Hematopoietic multipotent progenitor cell treated with erythropoietin and hydrocortisone succinate and interleukin-3 and kit ligand, for 4 days (in vitro differentiated cells): ENCODE measurements around the gene ELP6.

Experiments used
- DNase-seq: peaks from one replicate; pipeline ENCODE4 v3.0.0-alpha.2; 2015

ELP6 gene, protein sequence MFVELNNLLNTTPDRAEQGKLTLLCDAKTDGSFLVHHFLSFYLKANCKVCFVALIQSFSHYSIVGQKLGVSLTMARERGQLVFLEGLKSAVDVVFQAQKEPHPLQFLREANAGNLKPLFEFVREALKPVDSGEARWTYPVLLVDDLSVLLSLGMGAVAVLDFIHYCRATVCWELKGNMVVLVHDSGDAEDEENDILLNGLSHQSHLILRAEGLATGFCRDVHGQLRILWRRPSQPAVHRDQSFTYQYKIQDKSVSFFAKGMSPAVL

GRCh38 chr3:47513125-47513929, at the start of gene ELP6:
ELP6 (minus strand) TSS chr3:47513712; CDS start chr3:47513590, 122 bp downstream.
- DNase-seq: peak; percentile 99

DNA sequence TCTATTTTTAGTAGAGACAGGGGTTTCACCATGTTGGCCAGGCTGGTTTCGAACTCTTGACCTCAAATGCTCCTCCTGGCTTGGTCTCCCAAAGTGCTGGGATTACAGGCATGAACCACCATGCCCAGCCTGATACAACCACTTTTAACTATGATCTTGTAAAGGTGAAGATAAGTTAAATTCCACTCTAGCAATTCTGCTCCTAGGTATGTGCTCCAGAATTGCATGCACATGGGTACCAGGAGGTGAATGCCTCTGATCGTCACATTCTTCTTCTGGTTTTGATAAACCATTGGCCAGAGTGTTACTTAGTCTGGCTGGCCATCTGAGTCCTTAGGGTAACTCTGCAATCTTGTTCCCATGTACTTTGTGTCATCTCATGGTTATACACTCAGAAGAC, 42.8 kb upstream of the ELP6 start:
- no peak for DNase-seq

DNA sequence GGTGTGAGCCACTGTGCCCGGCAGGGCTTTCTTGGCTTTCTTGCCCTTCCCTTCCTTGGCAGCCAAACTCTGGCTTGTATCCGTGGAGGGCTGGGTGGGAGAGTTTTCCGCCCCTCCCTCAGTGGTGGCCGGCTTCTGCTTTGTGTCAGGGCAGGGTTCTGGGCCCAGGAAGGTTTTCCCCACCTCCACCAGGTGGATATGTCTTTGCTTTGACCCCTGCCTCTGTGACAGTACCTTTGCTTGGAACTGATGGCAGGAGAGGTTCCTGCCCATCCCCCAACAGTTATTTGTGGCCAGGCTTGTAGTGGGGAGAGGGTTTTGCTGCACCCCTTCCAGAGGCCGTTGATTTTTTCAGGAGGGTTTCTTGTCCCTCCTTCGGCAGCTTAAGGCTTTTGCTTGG, 40.8 kb upstream of the ELP6 start:
- DNase-seq: no peak

DNA sequence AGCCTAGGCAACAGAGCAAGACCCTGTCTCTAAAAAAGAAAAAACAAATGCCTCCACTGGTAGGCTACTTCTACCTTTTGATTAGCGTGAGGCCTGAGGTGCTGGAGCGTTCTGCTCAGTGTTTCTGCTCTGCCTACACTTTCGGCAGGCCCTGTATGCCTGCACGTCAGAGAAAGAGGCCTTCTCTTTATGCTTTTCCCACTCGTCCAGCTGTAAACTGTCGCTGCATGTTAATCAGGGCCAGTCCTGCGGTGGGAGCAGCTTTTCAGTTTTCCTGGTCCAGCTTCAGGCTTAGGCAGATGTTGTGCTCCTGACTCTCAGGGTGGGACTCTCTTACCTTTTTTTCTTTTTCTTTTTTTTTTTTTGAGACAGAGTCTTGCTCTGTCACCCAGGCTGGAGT, 39.9 kb upstream of the ELP6 start:
- no peak for DNase-seq

DNA sequence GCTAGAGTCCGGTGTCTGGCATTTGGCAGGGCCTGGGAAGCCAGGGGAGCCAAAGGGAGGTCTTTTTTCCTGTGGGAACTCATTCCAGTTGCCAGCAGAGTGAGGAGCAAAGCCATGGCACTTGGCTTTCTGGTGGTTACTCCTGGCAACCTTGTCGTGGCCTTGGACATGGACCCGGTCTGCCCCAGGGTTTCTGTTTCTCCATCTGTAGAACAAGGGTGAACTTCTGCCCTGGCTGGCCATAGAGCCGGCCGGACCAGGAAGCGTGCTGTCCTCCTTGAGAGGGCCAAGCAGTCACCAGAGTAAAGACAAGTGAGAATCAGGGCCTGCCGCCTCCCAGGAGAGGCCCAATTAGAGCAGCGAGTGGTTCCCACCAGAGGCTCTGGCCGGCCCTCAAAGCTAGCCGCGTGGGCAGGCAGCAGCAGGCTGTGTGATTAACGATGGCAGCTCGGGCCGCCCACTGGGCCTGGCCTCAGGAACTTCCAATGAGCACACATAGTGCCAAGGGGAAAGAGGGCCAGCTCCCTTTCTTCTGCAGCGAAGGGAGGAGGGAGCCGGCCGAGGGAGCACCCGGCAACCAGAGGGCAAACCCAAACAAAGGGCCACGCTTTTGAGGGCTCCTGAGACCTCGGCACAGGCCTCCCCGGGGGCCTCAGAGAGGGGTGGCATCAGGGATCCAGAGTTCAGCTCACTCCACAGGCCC, 29.1 kb upstream of the ELP6 start:
- no peak for DNase-seq

- DNase-seq: no peak
Observed at GRCh38 chr3:47541583-47542108, 28.1 kb upstream of the ELP6 start.

DNA sequence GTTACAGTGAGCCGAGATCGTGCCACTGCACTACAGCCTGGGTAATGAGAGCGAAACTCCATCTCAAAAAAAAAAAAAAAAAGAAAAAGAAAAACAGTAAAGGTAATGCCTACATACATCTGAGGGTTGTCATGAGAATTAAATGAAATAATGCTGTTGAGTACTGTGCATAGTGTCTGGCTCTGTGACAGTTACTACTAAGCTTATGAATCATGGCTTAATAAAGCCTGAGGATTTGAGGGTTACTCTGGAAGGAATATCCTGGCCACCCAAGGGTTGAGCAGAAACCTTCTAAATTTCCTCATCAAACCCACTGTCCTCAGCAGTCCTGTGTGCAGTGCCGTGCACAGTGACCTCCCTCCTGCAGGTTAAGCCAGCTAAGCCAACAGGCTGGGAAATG, 26.8 kb upstream of the ELP6 start:
- DNase-seq: no peak

- no peak for DNase-seq
Observed at GRCh38 chr3:47536967-47537366, 23.5 kb upstream of the ELP6 start.

GRCh38 chr3:47536221-47536891, 22.8 kb upstream of the ELP6 start:
- DNase-seq: no peak

GRCh38 chr3:47533996-47534454, 20.5 kb upstream of the ELP6 start:
- no peak for DNase-seq

DNA sequence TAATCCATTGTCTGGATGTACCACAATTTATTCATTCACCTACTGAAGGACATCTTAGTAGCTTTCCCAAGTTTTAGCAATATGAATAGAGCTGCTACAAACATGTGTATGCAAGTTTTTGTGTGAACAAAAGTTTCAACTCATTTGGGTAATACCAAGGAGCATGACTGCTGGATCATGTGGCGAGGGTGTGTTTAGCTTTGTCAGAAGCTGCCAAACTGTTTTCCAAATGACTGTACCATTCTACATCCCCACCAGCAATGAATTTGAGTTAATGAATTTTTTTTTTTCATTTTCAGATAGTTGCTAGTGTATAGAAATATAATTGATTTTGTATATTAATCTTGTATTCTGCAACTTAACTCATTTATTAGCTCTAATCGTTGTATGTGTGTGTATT, 20.0 kb upstream of the ELP6 start:
- DNase-seq: no peak

GRCh38 chr3:47527952-47528725, 14.6 kb upstream of the ELP6 start:
- no peak for DNase-seq

GRCh38 chr3:47525617-47526016, 12.1 kb upstream of the ELP6 start:
- no peak for DNase-seq

DNA sequence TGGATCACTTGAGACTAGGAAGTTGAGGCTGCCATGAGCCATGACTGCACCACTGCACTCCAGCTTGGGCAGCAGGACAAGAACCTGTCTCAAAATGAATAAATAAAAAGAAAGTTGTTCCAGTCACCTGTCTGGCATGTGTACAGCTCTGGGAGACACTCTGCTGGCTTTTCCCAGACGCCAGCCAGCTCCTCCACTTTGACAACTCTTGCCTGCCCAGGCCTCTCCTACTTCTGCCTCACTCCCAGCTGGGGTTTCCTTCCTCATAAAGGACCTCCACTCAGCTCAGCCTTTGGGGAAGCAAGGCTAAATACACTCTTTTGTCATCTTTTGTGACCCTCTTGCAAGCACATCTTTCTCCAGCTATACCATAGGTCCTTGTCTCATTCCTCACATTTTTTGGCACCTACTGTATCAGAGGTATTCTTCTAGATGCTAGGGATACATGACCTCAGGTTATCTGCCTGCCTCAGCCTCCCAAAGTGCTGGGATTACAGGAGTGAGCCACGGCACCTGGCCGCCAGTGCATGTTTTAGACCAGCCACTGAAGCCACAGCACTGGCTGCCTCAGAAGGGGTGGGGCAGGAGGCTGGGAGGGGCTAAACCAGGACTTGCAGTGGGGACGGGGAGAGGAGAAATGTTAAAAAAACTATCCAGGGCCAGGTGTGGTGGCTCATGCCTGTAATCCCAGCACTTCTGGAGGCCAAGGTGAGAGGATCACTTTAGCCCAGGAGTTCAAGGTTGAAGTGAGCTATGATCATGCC, 10.0 kb upstream of the ELP6 start:
- no peak for DNase-seq

DNA sequence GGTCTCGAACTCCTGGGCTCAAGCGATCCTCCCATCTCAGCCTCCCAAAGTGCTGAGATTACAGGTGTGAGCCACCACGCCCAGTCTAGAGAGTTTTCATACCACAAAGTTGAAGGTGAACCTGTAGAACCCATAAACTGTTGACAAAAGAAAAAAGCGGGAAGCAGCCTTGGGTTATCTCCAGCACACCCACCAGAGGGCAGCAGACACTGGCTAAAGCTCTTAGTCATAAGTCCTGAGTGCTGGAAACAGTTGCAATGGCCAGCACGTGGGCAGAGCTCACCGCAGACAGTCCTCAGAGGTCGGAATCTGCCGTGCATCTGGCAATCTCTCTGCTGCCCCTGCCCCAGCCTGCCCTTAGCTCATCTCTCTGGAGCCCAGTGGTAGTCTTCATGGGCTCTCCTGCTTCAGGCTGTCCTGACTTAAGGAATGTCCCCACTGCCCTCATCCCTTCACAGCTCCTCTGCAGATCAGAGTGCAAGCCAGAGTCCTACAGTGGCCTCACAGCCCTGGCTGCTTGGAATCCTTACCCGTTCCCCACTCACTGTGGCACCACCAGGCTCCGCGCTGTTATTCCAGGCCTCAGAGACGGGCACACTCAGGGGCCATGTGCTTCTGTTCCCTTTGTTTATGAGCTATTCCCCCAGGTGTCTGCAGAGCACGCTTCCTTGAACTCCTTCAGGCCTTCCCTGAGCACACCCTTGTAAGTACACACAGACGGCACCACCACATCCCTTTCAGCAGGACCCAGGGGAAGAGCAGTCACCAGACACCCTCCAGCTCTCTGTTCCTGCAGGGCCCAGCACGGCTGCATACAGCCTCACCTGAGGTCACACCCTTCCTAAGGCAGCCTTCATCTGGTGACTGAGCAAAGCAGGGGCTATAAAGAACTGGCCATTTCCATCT, 8.8 kb upstream of the ELP6 start:
- peak; percentile 97 for DNase-seq

DNA sequence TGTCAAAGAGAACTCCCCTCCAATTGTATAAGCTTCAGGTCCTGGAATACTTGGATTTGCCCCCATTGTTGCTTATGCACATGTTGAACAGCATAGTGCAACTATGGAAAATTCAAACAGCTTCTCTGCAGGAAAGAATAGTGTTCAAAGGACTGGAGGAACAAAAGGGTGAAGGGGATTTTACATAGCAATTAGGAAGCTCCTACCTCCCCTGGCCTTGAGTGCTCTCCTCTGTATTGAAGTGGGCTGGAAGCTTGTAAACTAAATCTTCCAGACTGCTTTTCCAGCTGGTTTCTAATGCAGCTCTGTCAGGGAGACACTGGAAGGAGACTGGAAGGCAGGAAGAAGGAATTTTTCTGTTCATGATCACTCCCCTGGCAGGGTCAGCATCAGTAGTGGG, 7.2 kb upstream of the ELP6 start:
- no peak for DNase-seq

- no peak for DNase-seq
Observed at GRCh38 chr3:47517937-47518336, 4.4 kb upstream of the ELP6 start.

DNA sequence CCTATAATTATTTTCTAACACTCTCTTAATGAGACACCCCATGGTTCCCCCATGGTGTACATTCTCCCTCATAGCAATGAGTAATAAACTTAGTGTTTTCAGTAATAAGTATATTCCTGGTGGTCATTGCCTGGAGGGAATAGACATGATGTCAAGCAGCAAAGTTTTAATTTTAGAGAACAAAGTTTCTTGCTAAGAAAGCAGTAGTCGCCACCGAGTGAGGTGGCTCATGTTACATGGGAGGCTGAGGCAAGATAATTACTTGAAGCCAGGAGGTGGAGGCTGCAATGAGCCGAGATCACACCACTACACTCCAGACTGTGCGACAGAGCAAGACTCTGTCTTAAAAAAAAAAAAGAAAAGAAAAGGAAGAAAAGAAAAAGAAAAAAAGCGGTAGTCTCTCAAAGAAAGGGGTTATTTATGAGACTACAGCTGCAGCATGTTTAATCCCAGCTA, 2.4 kb upstream of the ELP6 start:
- DNase-seq: no peak

- DNase-seq: no peak
Observed at GRCh38 chr3:47515100-47515499, 1.6 kb upstream of the ELP6 start.
